Stimulated activated CD4-positive, alpha-beta T cell treated with anti-CD3 and anti-CD28 coated beads, Interleukin-12 subunit alpha, Interleukin-12 subunit beta, amount 100 ng/mL, for 24 hours (primary cell): ENCODE data around the gene ING5.

Experiments used
- DNase-seq, 2 experiments: peaks; one replicate each; pipeline ENCODE4 v3.0.0-alpha.2; 2020; ENCODE audit warnings: low read depth in 2 of 2

The ING5 gene

DNA sequence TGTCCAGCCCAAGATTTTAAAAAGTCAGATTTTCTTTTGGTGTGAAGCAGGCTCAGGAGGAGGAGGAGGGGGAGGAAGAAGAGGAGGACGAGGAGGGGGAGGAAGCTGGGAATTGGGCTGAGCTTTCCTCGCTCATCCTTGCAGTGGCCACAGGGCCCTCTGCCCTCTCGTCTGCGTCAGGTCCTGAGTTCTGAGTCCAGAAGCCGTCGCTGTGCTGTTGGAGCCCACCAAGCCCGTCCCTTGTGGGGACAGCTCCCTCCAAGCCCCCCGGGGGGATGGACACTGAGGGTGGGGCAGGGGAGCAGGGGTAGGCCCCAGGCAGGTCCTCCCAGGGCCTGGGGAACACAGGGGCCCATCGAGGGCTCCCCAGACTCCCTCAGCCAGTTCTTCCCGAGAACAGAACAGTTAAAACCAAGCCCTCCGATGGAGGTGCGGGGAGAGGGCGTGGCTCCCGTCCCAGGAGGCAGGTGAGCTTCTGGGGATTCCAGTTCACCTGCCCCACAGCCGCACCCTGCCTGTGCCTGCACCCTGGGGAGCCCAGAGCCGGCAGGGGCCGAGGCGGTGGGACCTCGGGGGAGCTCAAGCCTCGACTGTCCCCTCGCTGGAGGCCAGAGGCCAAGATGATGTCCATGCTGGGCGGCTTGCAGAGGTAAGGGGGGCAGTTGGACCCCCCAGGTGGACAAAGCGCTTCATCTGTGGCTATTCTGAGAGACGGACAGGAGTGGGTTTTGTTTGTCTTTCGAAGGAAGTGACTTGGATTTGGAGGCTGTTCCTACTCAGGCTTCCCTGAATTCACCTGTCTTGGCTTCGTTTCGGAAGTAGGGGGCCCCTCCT is 74.7 kb downstream of the ING5 start, which contains the start of gene GAL3ST2:
Gene GAL3ST2, plus strand, starts transcription at position 487 of the 834 bp plus-strand sequence. Its CDS starts 134 bp downstream, at position 621.
- DNase-seq: no peak

DNA sequence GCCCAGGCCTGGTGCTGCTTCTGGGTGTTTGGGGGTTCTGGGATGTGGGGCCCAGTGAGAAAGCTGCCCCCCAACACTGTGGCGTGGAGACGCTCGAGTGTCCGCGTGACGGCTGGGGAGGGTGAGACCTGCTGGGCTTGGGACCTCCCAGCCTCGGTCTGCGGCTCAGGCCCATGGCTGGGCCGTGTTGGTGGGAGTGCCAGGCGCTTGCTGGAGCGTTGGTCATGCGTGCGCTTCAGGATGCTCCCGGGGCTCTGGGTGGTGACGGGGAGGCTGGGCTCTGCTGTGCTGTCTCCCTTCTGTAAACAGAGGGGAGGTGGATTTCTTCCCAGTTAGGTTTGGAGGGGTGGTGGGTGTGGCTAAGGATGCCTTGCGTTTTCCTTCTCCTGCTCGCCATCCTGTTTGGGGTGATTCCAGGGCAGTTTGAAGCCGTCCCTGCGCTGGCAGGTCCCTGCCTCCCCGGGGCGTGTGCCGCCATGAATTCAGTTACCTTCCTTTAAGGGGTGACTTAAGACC is 75.4 kb downstream of the ING5 start:
- DNase-seq: no peak

DNA sequence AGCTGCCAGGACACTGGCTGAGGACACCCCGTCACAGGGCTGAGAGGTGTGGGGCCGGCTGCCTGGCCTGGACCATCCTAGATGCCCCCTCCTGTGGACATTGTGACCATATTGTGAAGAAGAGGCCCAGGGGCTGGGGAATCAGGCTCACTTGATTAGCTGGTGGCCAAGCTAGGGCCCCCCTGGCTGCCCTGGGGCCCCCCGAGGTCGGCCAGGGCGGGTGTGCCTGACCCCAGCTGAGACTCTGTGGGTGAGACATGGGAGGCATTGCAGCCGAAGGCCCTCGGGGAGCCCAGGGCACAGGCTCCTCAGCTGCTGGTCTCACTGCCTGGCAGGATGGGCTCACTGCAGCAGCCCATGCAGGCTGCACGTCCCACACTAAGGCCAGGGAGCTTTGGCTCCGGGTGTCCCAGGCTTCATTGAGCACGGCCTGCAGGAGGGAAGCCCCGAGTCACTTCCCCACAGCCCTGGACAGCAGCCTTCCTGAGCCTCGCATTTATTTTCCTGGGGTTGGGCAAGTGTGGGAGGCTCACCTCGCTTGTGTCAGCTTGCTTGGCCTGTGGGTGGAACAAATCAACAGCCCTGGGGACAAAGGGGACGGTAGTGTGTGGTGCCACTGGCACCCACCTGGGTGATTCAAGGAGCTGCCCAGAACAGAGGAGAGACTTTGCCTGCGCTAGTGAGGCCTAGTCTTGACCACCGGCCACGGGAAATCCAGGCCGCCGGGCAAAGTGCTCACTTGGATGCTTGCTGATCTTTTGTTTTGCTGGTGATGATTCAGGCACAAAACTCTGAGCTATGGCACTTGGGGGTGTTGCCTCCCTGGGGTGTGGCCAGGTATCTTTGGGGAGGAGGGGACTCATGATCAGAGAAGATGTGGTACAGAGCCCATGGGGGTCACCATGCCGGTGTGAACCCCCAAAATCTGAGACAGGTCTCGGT is 76.1 kb downstream of the ING5 start:
- DNase-seq: no peak
